HepG2 (cell line): Measurements from ENCODE around the gene ARHGDIA. TPM values are rescaled to one million over a fixed set of nuclear protein-coding genes. Genes with fewer than 3 reads are reported as not detected.
A peak's percentile ranks its signal among the peaks of the same experiment; 100 is the strongest.

Source experiments
- ERF ChIP-seq: IDR thresholded peaks from 2 replicates; pipeline ENCODE4 v1.6.1; 2018; ENCODE audit warnings: missing biosample characterization, missing genetic modification reagents
- FLYWCH1 ChIP-seq: sonication (generic); formaldehyde crosslinking; IDR thresholded peaks from 2 replicates; pipeline ENCODE4 v1.8.1; 2023; ENCODE audit warnings: mild to moderate bottlenecking, missing genetic modification reagents
- FOSL1 ChIP-seq: sonication (generic); formaldehyde crosslinking; IDR thresholded peaks from 2 replicates; pipeline ENCODE4 v1.9.0; 2021; ENCODE audit warnings: missing genetic modification reagents, borderline replicate concordance
- KAT8 ChIP-seq: IDR thresholded peaks from 2 replicates; pipeline ENCODE4 v1.6.1; 2016; ENCODE audit warnings: missing genetic modification reagents, missing compliant biosample characterization
- MAF1 ChIP-seq: sonication (generic); formaldehyde crosslinking; IDR thresholded peaks from 2 replicates; pipeline ENCODE4 v1.5.0; 2020; ENCODE audit warnings: missing genetic modification reagents, borderline replicate concordance
- NFATC3 ChIP-seq: sonication (generic); formaldehyde crosslinking; IDR thresholded peaks from 2 replicates; pipeline ENCODE4 v1.5.1; 2020; ENCODE audit warnings: mild to moderate bottlenecking, missing genetic modification reagents
- REL ChIP-seq: sonication (generic); formaldehyde crosslinking; conservative IDR thresholded peaks from 2 replicates; pipeline ENCODE4 v1.8.0; 2022; ENCODE audit warnings: mild to moderate bottlenecking, missing genetic modification reagents, moderate library complexity
- ZNF138 ChIP-seq: sonication (generic); formaldehyde crosslinking; IDR thresholded peaks from 2 replicates; pipeline ENCODE4 v1.5.0; 2020; ENCODE audit warnings: mild to moderate bottlenecking, low read depth, missing genetic modification reagents
- ZNF234 ChIP-seq: sonication (generic); formaldehyde crosslinking; conservative IDR thresholded peaks from 2 replicates; pipeline ENCODE4 v1.5.1; 2020; ENCODE audit warnings: mild to moderate bottlenecking, missing genetic modification reagents
- ZNF501 ChIP-seq: sonication (generic); formaldehyde crosslinking; IDR thresholded peaks from 2 replicates; pipeline ENCODE4 v1.5.1; 2020; ENCODE audit warnings: mild to moderate bottlenecking, moderate library complexity, missing genetic modification reagents
- ZSCAN31 ChIP-seq: sonication (generic); formaldehyde crosslinking; IDR thresholded peaks from 2 replicates; pipeline ENCODE4 v1.5.0; 2020; ENCODE audit warnings: low read depth, mild to moderate bottlenecking, missing genetic modification reagents
- polyA plus RNA-seq, 8 experiments: library from polyadenylated mRNA; depleted of rRNA in 3 of 8; stranded (reverse) in 7 of 8; unstranded in 1 of 8; fragments of >200 nt; fragmentation: Illumina TruSeq in 4 of 8; extraction: Trizol in 4 of 8; gene quantifications; 2 replicates each; pipeline versions ENCODE4 v1.2.1 to v1.2.3, GENCODE V29; 2011 to 2016; ENCODE audit warnings: low read depth in 4 of 8, missing spikeins in 1 of 8, mixed read lengths in 1 of 8; ENCODE audit not compliant: insufficient read depth in 1 of 8
- total RNA-seq, 5 experiments: library from RNA; depleted of rRNA; stranded (reverse); fragments of >200 nt; fragmentation: Illumina TruSeq; extraction: Trizol; gene quantifications; 2 replicates each; pipeline ENCODE4 v1.2.3, GENCODE V29; 2016; ENCODE audit warnings: low read depth in 1 of 5
- TF ChIP-seq, protein P1 (sequence below): sonication (generic); formaldehyde crosslinking; IDR thresholded peaks from 2 replicates; pipeline ENCODE4 v1.4.0; 2020; ENCODE audit warnings: mild to moderate bottlenecking, missing genetic modification reagents
- TF ChIP-seq, protein P2 (sequence below): sonication (generic); formaldehyde crosslinking; IDR thresholded peaks from 2 replicates; pipeline ENCODE4 v1.9.0; 2021; ENCODE audit warnings: missing genetic modification reagents, mild to moderate bottlenecking, borderline replicate concordance
- TF ChIP-seq, protein P3 (sequence below): sonication (generic); formaldehyde crosslinking; IDR thresholded peaks from 2 replicates; pipeline ENCODE4 v1.9.0; 2022; ENCODE audit warnings: missing genetic modification reagents, mild to moderate bottlenecking, borderline replicate concordance
- TF ChIP-seq, protein P4 (sequence below): sonication (generic); formaldehyde crosslinking; IDR thresholded peaks from 2 replicates; pipeline ENCODE4 v1.4.0; 2020; ENCODE audit warnings: missing genetic modification reagents, mild to moderate bottlenecking, borderline replicate concordance
- TF ChIP-seq, protein P5 (sequence below): sonication (generic); formaldehyde crosslinking; IDR thresholded peaks from 2 replicates; pipeline ENCODE4 v1.4.0; 2020; ENCODE audit warnings: missing genetic modification reagents

Gene ARHGDIA
- total and polyA plus RNA-seq, 2 of the 13 experiments (the other 11 are each of a cell fraction or from before 2014, with no cell fraction given): 40.0 to 64.0 TPM

DNA sequence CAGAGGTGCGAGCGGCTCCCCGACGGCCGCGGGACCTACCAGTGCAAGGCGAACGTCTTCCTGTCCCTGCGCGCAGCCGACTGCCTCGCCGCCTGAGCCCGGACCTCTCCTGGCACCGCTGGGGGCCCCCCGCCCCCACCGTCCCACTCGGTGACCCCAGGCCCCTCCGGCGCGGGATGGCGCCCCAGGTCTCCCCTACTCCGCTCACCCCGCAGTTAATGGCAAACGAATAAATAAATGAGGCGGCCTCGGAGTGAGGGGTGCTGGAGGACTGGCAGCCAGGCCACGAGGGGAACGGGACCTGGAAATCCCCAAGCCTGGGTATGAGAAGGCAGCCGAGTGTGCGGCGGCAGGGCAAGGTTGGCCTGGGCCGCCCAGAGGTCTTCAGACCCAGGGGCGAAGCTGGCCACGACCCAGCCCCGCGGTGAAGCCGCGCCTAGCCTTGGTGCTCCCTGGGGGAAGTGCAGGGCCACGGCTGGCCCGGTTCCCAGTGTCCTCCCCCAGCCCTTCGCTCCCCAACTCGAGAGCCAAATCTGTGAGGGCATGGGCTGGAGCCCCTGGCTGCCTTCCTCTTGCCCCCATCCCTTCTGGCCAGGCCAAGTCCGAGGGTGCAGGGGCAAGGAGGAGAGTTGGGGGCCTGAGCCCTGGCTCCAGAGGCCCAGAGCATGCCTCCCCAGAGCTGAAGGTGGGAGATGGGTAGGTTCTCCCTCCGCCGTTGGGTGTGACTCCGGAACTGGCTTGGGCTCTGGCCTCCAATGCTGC is 31.7 kb upstream of the ARHGDIA start (continued):
- peak; percentile 90 for TF ChIP-seq ZSCAN31 (CRISPR knock-in tag)
- TF ChIP-seq ZNF501: peak; percentile 89
- no peak for TF ChIP-seq REL
- TF ChIP-seq NFATC3: 0 out of 2 replicates have a peak, but pooled peaks have one; percentile 43
- TF ChIP-seq, protein P1, sequence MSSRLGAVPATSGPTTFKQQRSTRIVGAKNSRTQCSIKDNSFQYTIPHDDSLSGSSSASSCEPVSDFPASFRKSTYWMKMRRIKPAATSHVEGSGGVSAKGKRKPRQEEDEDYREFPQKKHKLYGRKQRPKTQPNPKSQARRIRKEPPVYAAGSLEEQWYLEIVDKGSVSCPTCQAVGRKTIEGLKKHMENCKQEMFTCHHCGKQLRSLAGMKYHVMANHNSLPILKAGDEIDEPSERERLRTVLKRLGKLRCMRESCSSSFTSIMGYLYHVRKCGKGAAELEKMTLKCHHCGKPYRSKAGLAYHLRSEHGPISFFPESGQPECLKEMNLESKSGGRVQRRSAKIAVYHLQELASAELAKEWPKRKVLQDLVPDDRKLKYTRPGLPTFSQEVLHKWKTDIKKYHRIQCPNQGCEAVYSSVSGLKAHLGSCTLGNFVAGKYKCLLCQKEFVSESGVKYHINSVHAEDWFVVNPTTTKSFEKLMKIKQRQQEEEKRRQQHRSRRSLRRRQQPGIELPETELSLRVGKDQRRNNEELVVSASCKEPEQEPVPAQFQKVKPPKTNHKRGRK (CRISPR knock-in tag): no peak
- TF ChIP-seq MAF1 (CRISPR knock-in tag): no peak
- TF ChIP-seq KAT8 (CRISPR knock-in tag): no peak
- no peak for TF ChIP-seq FLYWCH1 (CRISPR knock-in tag)
- TF ChIP-seq ZNF138 (CRISPR knock-in tag): no peak
- no peak for TF ChIP-seq ZNF234
- TF ChIP-seq, protein P2, sequence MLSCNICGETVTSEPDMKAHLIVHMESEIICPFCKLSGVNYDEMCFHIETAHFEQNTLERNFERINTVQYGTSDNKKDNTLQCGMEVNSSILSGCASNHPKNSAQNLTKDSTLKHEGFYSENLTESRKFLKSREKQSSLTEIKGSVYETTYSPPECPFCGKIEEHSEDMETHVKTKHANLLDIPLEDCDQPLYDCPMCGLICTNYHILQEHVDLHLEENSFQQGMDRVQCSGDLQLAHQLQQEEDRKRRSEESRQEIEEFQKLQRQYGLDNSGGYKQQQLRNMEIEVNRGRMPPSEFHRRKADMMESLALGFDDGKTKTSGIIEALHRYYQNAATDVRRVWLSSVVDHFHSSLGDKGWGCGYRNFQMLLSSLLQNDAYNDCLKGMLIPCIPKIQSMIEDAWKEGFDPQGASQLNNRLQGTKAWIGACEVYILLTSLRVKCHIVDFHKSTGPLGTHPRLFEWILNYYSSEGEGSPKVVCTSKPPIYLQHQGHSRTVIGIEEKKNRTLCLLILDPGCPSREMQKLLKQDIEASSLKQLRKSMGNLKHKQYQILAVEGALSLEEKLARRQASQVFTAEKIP (CRISPR knock-in tag): no peak
- TF ChIP-seq, protein P3, sequence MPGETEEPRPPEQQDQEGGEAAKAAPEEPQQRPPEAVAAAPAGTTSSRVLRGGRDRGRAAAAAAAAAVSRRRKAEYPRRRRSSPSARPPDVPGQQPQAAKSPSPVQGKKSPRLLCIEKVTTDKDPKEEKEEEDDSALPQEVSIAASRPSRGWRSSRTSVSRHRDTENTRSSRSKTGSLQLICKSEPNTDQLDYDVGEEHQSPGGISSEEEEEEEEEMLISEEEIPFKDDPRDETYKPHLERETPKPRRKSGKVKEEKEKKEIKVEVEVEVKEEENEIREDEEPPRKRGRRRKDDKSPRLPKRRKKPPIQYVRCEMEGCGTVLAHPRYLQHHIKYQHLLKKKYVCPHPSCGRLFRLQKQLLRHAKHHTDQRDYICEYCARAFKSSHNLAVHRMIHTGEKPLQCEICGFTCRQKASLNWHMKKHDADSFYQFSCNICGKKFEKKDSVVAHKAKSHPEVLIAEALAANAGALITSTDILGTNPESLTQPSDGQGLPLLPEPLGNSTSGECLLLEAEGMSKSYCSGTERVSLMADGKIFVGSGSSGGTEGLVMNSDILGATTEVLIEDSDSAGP (CRISPR knock-in tag): peak; percentile 74; the same call in 1 of the 2 replicates
- TF ChIP-seq, protein P4, sequence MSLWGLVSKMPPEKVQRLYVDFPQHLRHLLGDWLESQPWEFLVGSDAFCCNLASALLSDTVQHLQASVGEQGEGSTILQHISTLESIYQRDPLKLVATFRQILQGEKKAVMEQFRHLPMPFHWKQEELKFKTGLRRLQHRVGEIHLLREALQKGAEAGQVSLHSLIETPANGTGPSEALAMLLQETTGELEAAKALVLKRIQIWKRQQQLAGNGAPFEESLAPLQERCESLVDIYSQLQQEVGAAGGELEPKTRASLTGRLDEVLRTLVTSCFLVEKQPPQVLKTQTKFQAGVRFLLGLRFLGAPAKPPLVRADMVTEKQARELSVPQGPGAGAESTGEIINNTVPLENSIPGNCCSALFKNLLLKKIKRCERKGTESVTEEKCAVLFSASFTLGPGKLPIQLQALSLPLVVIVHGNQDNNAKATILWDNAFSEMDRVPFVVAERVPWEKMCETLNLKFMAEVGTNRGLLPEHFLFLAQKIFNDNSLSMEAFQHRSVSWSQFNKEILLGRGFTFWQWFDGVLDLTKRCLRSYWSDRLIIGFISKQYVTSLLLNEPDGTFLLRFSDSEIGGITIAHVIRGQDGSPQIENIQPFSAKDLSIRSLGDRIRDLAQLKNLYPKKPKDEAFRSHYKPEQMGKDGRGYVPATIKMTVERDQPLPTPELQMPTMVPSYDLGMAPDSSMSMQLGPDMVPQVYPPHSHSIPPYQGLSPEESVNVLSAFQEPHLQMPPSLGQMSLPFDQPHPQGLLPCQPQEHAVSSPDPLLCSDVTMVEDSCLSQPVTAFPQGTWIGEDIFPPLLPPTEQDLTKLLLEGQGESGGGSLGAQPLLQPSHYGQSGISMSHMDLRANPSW: no peak
- TF ChIP-seq, protein P5, sequence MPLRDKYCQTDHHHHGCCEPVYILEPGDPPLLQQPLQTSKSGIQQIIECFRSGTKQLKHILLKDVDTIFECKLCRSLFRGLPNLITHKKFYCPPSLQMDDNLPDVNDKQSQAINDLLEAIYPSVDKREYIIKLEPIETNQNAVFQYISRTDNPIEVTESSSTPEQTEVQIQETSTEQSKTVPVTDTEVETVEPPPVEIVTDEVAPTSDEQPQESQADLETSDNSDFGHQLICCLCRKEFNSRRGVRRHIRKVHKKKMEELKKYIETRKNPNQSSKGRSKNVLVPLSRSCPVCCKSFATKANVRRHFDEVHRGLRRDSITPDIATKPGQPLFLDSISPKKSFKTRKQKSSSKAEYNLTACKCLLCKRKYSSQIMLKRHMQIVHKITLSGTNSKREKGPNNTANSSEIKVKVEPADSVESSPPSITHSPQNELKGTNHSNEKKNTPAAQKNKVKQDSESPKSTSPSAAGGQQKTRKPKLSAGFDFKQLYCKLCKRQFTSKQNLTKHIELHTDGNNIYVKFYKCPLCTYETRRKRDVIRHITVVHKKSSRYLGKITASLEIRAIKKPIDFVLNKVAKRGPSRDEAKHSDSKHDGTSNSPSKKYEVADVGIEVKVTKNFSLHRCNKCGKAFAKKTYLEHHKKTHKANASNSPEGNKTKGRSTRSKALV: peak; percentile 51; the same call in 1 of the 2 replicates
- TF ChIP-seq FOSL1 (CRISPR knock-in tag): 0 out of 2 replicates have a peak, but pooled peaks have one; percentile 16
- 0 out of 2 replicates have a peak, but pooled peaks have one; percentile 6 for TF ChIP-seq ERF (CRISPR knock-in tag)
